Lower leg skin (tissue), 4 donors: ENCODE data around the gene WDFY4. TPM values are rescaled to one million over a fixed set of nuclear protein-coding genes. Genes with fewer than 3 reads are reported as not detected.

Source experiments
- DNase-seq, 2 donors: peaks; one replicate each; pipeline ENCODE4 v3.0.0-alpha.2; 2019; ENCODE audit warnings: low spot score in 2 of 2
- H3K4me3 ChIP-seq: fragments of 200-600 bp; sonication (generic); 2 replicates; pipeline ENCODE4 v1.5.1; 2017; ENCODE audit warnings: mild to moderate bottlenecking, low read depth; ENCODE audit not compliant: poor library complexity, severe bottlenecking
- CTCF ChIP-seq, 3 donors: fragments of 450-650 bp; IDR thresholded peaks; one replicate each; pipeline ENCODE4 v1.5.1; 2016; ENCODE audit warnings: antibody characterized with exemption in 3 of 3, mild to moderate bottlenecking in 3 of 3, moderate library complexity in 2 of 3
- POLR2A ChIP-seq, 2 donors: fragments of 450-650 bp; IDR thresholded peaks; one replicate each; pipeline ENCODE4 v1.6.1; 2016 to 2017; ENCODE audit warnings: antibody characterized with exemption in 2 of 2, mild to moderate bottlenecking in 1 of 2, moderate library complexity in 1 of 2
- whole genome bisulfite sequencing, 2 donors: methylation state at CpG; one replicate each; pipeline ENCODE4 v1.1.5; 2018; 5-methylcytosine and 5-hydroxymethylcytosine counted together
- intact Hi-C: fragments of 100-400 bp; cut with DNase I; formaldehyde crosslinking; loops from one replicate; pipeline ENCODE4 v1.15.0; 2023; ENCODE audit warnings: low total_unique reads
- total RNA-seq, 4 donors: library from RNA; depleted of rRNA; stranded (reverse); fragments of >200 nt; gene quantifications; one replicate each; pipeline ENCODE4 v1.1.0, GENCODE V29; 2016

Gene WDFY4
- total RNA-seq, 4 donors from 2014 or later: 0.91 to 4.2 (median 1.1) TPM

- intact Hi-C loops: no loop called here
- no peak for DNase-seq
- WGBS, 2 donors: 71 to 95% methylated on average over 1 of the region's 1 CpG
- TF ChIP-seq POLR2A (IDR thresholded peaks at IDR 0.05) (no peak), CTCF (IDR thresholded peaks at IDR 0.05) (no peak)
- H3K4me3 ChIP-seq: no peak overlapping the region
Measured at GRCh38 chr10:48678041-48678440, 6.6 kb upstream of the WDFY4 start.

GRCh38 chr10:48681740-48682139 is 2.9 kb upstream of the WDFY4 start:
- intact Hi-C loops: no loop called here
- no peak for DNase-seq
- WGBS, 2 donors: 74 to 78% methylated on average over 3 of the region's 3 CpGs
- TF ChIP-seq POLR2A (IDR thresholded peaks at IDR 0.05) (no peak), CTCF (IDR thresholded peaks at IDR 0.05) (no peak)
- no peak overlapping the region for H3K4me3 ChIP-seq

GRCh38 chr10:48682265-48682664 is 2.4 kb upstream of the WDFY4 start:
- intact Hi-C loops: no loop called here
- H3K4me3 ChIP-seq: no peak overlapping the region
- no peak for DNase-seq
- no peak for TF ChIP-seq POLR2A (IDR thresholded peaks at IDR 0.05)
- no peak for TF ChIP-seq CTCF (IDR thresholded peaks at IDR 0.05)
- WGBS, 2 donors: 83% methylated on average over 3 of the region's 3 CpGs

- no peak overlapping the region for H3K4me3 ChIP-seq
- no peak for DNase-seq
- intact Hi-C loops: no loop called here
- no peak for TF ChIP-seq CTCF (IDR thresholded peaks at IDR 0.05)
- TF ChIP-seq POLR2A (IDR thresholded peaks at IDR 0.05): no peak
- 83 to 92% methylated on average over 6 of the region's 6 CpGs for WGBS, 2 donors
Measured at GRCh38 chr10:48683424-48683823, 1.2 kb upstream of the WDFY4 start.

GRCh38 chr10:48683868-48684267 is 805 bp upstream of the WDFY4 start:
- 85 to 87% methylated on average over 5 of the region's 5 CpGs for WGBS, 2 donors
- no peak for DNase-seq
- H3K4me3 ChIP-seq: no peak overlapping the region
- TF ChIP-seq POLR2A (IDR thresholded peaks at IDR 0.05): no peak
- TF ChIP-seq CTCF (IDR thresholded peaks at IDR 0.05): no peak
- intact Hi-C loops: no loop called here

- no peak for TF ChIP-seq POLR2A (IDR thresholded peaks at IDR 0.05)
- TF ChIP-seq CTCF (IDR thresholded peaks at IDR 0.05): no peak
- intact Hi-C loops: no loop called here
- DNase-seq: no peak
- WGBS, 2 donors: 70 to 82% methylated on average over 6 of the region's 6 CpGs
- H3K4me3 ChIP-seq: no peak overlapping the region
Measured at GRCh38 chr10:48684463-48684791, 246 bp upstream of the WDFY4 start.
